Epithelial cell of proximal tubule (primary cell): Measurements from ENCODE around the gene ENPP3. TPM values are rescaled to one million over a fixed set of nuclear protein-coding genes. Genes with fewer than 3 reads are reported as not detected.

Experiments
- DNase-seq: peaks from one replicate; pipeline ENCODE4 v3.0.0-alpha.2; 2011; ENCODE audit warnings: low read depth
- H3K4me3 ChIP-seq: 2 replicates; pipeline ENCODE4 v1.5.1; 2011; ENCODE audit warnings: low read depth, mild to moderate bottlenecking, low read length
- CTCF ChIP-seq: conservative IDR thresholded peaks from 2 replicates; pipeline ENCODE4 v1.5.1; 2012; ENCODE audit warnings: low read depth, mild to moderate bottlenecking, low read length
- total RNA-seq: library from RNA; depleted of rRNA; stranded (reverse); fragments of >200 nt; gene quantifications from 2 replicates; pipeline ENCODE4 v1.2.3, GENCODE V29; 2015

The ENPP3 gene
- total RNA-seq, 1 donor from 2014 or later: 0.17 TPM

DNA sequence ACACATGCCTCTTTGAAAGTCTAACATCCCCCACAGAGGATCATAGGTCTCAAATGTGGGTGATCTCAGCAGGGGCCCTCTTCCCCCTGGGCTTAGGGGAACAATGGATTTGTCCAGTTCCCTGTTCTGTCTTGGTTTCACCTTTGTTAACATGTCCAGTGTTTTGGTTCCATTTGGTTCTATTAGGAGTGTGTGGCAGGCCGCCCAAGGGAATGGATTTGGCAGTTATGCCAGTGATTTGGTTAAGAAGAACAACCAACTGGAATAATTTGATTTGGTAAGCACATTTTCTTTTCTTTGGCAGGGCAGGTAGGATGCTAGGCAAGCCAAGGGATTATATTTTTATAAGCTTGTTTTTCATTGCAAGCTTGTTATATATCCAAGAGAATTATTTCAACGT, 142.2 kb downstream of the ENPP3 start:
- H3K4me3 ChIP-seq: no peak overlapping the region
- TF ChIP-seq CTCF: no peak
- no peak for DNase-seq

- no peak for TF ChIP-seq CTCF
- no peak for DNase-seq
- H3K4me3 ChIP-seq: no peak overlapping the region
Measured at GRCh38 chr6:131780600-131780999, 143.5 kb downstream of the ENPP3 start.

GRCh38 chr6:131781687-131782086, 144.6 kb downstream of the ENPP3 start:
- DNase-seq: no peak
- no peak for TF ChIP-seq CTCF
- no peak overlapping the region for H3K4me3 ChIP-seq

GRCh38 chr6:131782764-131783163, 145.7 kb downstream of the ENPP3 start:
- DNase-seq: no peak
- H3K4me3 ChIP-seq: no peak overlapping the region
- TF ChIP-seq CTCF: peak; percentile 70

DNA sequence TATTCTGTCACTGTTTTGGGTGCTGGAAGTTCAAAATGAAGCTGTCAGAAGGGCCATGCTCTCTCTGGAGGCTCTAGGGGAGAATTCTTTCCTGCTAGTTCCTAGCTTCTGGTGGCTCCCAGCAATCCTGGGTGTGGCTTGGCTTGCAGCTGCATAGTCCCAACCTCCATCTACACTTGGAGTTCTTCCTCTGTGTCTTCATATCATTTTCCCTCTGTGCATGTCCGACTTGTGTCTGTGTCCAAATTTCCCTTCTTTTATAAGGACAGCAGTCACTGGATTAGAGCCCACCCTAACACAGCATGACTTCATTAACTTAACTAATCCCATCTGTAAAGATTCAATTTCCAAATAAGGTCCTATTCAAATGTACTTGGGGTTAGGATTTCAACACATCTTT, 147.5 kb downstream of the ENPP3 start:
- no peak for DNase-seq
- TF ChIP-seq CTCF: no peak
- no peak overlapping the region for H3K4me3 ChIP-seq

GRCh38 chr6:131787079-131787478, 150.0 kb downstream of the ENPP3 start:
- TF ChIP-seq CTCF: no peak
- no peak for DNase-seq
- no peak overlapping the region for H3K4me3 ChIP-seq

- no peak for DNase-seq
- TF ChIP-seq CTCF: peak; percentile 17
- no peak overlapping the region for H3K4me3 ChIP-seq
Measured at GRCh38 chr6:131787766-131788712, 150.9 kb downstream of the ENPP3 start.
